Loucy (cell line): ENCODE results near the gene CADM2.

Source experiments
- EZH2phosphoT487 ChIP-seq: fragments of 200-600 bp; IDR thresholded peaks from 2 replicates; pipeline ENCODE4 v1.6.1; 2018; ENCODE audit warnings: antibody characterized with exemption, mild to moderate bottlenecking, moderate library complexity, borderline replicate concordance
- TF ChIP-seq, protein P1 (sequence below): fragments of 200-600 bp; sonication (generic); conservative IDR thresholded peaks from 2 replicates; pipeline ENCODE4 v1.5.1; 2014; ENCODE audit warnings: mild to moderate bottlenecking, antibody characterized with exemption, low read length

- TF ChIP-seq, protein P1, sequence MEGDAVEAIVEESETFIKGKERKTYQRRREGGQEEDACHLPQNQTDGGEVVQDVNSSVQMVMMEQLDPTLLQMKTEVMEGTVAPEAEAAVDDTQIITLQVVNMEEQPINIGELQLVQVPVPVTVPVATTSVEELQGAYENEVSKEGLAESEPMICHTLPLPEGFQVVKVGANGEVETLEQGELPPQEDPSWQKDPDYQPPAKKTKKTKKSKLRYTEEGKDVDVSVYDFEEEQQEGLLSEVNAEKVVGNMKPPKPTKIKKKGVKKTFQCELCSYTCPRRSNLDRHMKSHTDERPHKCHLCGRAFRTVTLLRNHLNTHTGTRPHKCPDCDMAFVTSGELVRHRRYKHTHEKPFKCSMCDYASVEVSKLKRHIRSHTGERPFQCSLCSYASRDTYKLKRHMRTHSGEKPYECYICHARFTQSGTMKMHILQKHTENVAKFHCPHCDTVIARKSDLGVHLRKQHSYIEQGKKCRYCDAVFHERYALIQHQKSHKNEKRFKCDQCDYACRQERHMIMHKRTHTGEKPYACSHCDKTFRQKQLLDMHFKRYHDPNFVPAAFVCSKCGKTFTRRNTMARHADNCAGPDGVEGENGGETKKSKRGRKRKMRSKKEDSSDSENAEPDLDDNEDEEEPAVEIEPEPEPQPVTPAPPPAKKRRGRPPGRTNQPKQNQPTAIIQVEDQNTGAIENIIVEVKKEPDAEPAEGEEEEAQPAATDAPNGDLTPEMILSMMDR: no peak
- no peak for TF ChIP-seq EZH2phosphoT487
Observed at GRCh38 chr3:85330071-85330470, 371.3 kb downstream of the CADM2 start.
